GM21786 (cell line): ENCODE results near the gene SRRD.
"Not testable (repeated sequence)": the region's sequence is repeated elsewhere in the genome, so short reads cannot be mapped to it uniquely, and the experiment has no call there.

ENCODE experiments used
- ATAC-seq: cut with Tn5 transposase; IDR thresholded peaks from one replicate; pipeline ENCODE4 v1.9.1; 2021; ENCODE audit not compliant: unreplicated experiment

SRRD gene

GRCh38 chr22:26516503-26516902 is 32.8 kb downstream of the SRRD start:
- ATAC-seq: no peak

- ATAC-seq: no peak
These were observed 33.8 kb downstream of the SRRD start for GRCh38 chr22:26517429-26517828.

GRCh38 chr22:26522012-26522411 is 38.3 kb downstream of the SRRD start:
- no peak for ATAC-seq

- no peak for ATAC-seq
These were observed 38.9 kb downstream of the SRRD start for GRCh38 chr22:26522592-26522991.

GRCh38 chr22:26524870-26525269 is 41.2 kb downstream of the SRRD start:
- no peak for ATAC-seq

GRCh38 chr22:26525946-26526564 is 42.4 kb downstream of the SRRD start:
- no peak for ATAC-seq

- ATAC-seq: no peak
These were observed 43.5 kb downstream of the SRRD start for GRCh38 chr22:26527167-26527566.

- no peak for ATAC-seq
These were observed 44.1 kb downstream of the SRRD start for GRCh38 chr22:26527574-26528465.

GRCh38 chr22:26528518-26528917 is 44.8 kb downstream of the SRRD start:
- ATAC-seq: not testable (repeated sequence)

- ATAC-seq: no peak
These were observed 45.7 kb downstream of the SRRD start for GRCh38 chr22:26529345-26529744.

- no peak for ATAC-seq
These were observed 50.6 kb downstream of the SRRD start for GRCh38 chr22:26534171-26534855.

GRCh38 chr22:26534874-26535602 is 51.4 kb downstream of the SRRD start:
- no peak for ATAC-seq

- ATAC-seq: no peak
These were observed 51.9 kb downstream of the SRRD start for GRCh38 chr22:26535603-26535908.

GRCh38 chr22:26536056-26536761 is 52.5 kb downstream of the SRRD start:
- ATAC-seq: no peak

GRCh38 chr22:26536762-26537134 is 53.1 kb downstream of the SRRD start:
- no peak for ATAC-seq

- no peak for ATAC-seq
These were observed 56.4 kb downstream of the SRRD start for GRCh38 chr22:26540119-26540518.

- ATAC-seq: no peak
These were observed 57.6 kb downstream of the SRRD start for GRCh38 chr22:26541167-26541819.

GRCh38 chr22:26542831-26543230 is 59.2 kb downstream of the SRRD start:
- no peak for ATAC-seq
